ENCODE results near the gene CHST15.
"Not testable (repeated sequence)": the region's sequence is repeated elsewhere in the genome, so short reads cannot be mapped to it uniquely, and the experiment has no call there.

CHST15 gene

GRCh38 chr10:124095096-124095495 lies 1.7 kb upstream of the CHST15 start:
- in situ Hi-C loops (cut with HindIII; ENCODE audit: low sequenced_read_pairs): no loop called here
- no peak for TF ChIP-seq CTCF (IDR thresholded peaks at IDR 0.05; ENCODE audit: low read depth, low read length)
- H3K4me3 ChIP-seq (ENCODE audit: low read depth, low read length): no peak overlapping the region
- no peak for DNase-seq (ENCODE audit: low read depth, low spot score)

GRCh38 chr10:124094419-124094785 lies 1.0 kb upstream of the CHST15 start:
- no peak for TF ChIP-seq CTCF (IDR thresholded peaks at IDR 0.05; ENCODE audit: low read depth, low read length)
- DNase-seq (ENCODE audit: low read depth, low spot score): no peak
- in situ Hi-C loops (cut with HindIII; ENCODE audit: low sequenced_read_pairs): no loop called here
- H3K4me3 ChIP-seq (ENCODE audit: low read depth, low read length): no peak overlapping the region

- DNase-seq (ENCODE audit: low read depth, low spot score): peak; percentile 37
- in situ Hi-C loops (cut with HindIII; ENCODE audit: low sequenced_read_pairs): not testable (repeated sequence)
- H3K4me3 ChIP-seq (ENCODE audit: low read depth, low read length): peak overlapping the region; percentile 65
These were observed 498 bp upstream of the CHST15 start for GRCh38 chr10:124093774-124094418.

GRCh38 chr10:124092250-124092859 lies 1.0 kb downstream of the CHST15 start:
- H3K4me3 ChIP-seq (ENCODE audit: low read depth, low read length): peak overlapping the region; percentile 65
- DNase-seq (ENCODE audit: low read depth, low spot score): peak; percentile 41
- no peak for TF ChIP-seq CTCF (IDR thresholded peaks at IDR 0.05; ENCODE audit: low read depth, low read length)
- in situ Hi-C loops (cut with HindIII; ENCODE audit: low sequenced_read_pairs): no loop called here

- DNase-seq (ENCODE audit: low read depth, low spot score): peak; percentile 32
These were observed 1.6 kb downstream of the CHST15 start for GRCh38 chr10:124091646-124092249.

GRCh38 chr10:124090601-124091209 lies 2.7 kb downstream of the CHST15 start:
- no peak for DNase-seq (ENCODE audit: low read depth, low spot score)
- H3K4me3 ChIP-seq (ENCODE audit: low read depth, low read length): no peak overlapping the region
- no peak for TF ChIP-seq CTCF (IDR thresholded peaks at IDR 0.05; ENCODE audit: low read depth, low read length)
- in situ Hi-C loops (cut with HindIII; ENCODE audit: low sequenced_read_pairs): no loop called here

More at GRCh38 chr10:124091646-124092249, 1.6 kb downstream of the CHST15 start:
- in situ Hi-C loops (cut with HindIII; ENCODE audit: low sequenced_read_pairs): no loop called here
- H3K4me3 ChIP-seq (ENCODE audit: low read depth, low read length): peak overlapping the region; percentile 65
- TF ChIP-seq CTCF (IDR thresholded peaks at IDR 0.05; ENCODE audit: low read depth, low read length): no peak

GRCh38 chr10:124089859-124090258 lies 3.5 kb downstream of the CHST15 start:
- in situ Hi-C loops (cut with HindIII; ENCODE audit: low sequenced_read_pairs): no loop called here
- no peak for DNase-seq (ENCODE audit: low read depth, low spot score)
- no peak overlapping the region for H3K4me3 ChIP-seq (ENCODE audit: low read depth, low read length)
- TF ChIP-seq CTCF (IDR thresholded peaks at IDR 0.05; ENCODE audit: low read depth, low read length): no peak

Data from astrocyte of the spinal cord (primary cell).